GM13976 (cell line): ENCODE measurements around the gene THEMIS.

Source experiments
- DNase-seq: peaks from one replicate; pipeline ENCODE4 v3.0.0; 2012; ENCODE audit warnings: low spot score
- in situ Hi-C: fragments of 300-500 bp; cut with MboI; formaldehyde crosslinking; loops from one replicate; pipeline ENCODE4 v1.12.0; 2022; ENCODE audit warnings: low sequenced_read_pairs, mixed read lengths, inconsistent platforms; ENCODE audit not compliant: unreplicated experiment
- TF ChIP-seq, protein P1 (sequence below): IDR thresholded peaks from 2 replicates; pipeline ENCODE4 v1.5.1; 2012; ENCODE audit warnings: borderline replicate concordance, mild to moderate bottlenecking; ENCODE audit not compliant: insufficient read depth; ENCODE audit errors: extremely low read depth, missing control alignments, control extremely low read depth

The THEMIS gene

DNA sequence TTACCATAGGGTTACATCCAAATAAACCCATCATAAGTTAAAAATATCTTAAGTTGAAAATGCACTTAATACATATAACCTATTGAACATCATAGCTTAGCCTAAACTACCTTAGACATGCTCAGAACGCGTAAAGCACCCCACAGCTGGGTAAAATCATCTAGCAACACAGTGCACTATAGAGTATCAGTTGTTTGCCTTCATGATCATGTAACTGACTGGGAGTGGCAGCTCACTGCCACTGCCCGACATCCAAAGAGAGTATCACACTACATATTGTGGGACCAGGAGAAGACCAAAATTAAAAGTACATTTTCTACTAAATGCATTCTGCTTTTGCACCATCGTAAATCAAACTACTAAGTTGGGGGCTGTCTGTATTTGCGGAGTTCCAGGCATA lies 31.7 kb downstream of the THEMIS start:
- in situ Hi-C loops = loop anchor here (25.0 kb wide), 1 partner anchor 468 kb away; no protein-coding TSS in a partner anchor
- no peak for DNase-seq
- TF ChIP-seq, protein P1, sequence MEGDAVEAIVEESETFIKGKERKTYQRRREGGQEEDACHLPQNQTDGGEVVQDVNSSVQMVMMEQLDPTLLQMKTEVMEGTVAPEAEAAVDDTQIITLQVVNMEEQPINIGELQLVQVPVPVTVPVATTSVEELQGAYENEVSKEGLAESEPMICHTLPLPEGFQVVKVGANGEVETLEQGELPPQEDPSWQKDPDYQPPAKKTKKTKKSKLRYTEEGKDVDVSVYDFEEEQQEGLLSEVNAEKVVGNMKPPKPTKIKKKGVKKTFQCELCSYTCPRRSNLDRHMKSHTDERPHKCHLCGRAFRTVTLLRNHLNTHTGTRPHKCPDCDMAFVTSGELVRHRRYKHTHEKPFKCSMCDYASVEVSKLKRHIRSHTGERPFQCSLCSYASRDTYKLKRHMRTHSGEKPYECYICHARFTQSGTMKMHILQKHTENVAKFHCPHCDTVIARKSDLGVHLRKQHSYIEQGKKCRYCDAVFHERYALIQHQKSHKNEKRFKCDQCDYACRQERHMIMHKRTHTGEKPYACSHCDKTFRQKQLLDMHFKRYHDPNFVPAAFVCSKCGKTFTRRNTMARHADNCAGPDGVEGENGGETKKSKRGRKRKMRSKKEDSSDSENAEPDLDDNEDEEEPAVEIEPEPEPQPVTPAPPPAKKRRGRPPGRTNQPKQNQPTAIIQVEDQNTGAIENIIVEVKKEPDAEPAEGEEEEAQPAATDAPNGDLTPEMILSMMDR = no peak

DNA sequence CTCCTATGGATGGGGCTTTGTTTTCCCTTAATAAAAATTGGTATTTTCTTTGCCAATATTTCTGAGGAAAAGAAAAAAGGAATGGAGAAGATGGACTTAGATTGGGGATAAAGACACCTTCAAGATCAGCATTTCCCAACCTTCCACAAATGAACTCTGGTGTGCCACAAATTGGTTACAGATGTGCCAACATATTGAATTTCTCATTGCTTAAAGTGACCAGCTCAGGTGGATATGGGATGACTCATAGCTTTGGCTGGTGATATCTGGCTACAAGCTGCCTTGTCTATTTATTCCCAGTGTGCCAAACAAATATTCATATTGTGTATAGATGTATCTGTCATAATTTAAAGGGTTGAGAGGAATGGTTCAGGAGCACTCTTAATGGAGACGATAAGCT lies 32.5 kb downstream of the THEMIS start:
- TF ChIP-seq, protein P1 = no peak
- DNase-seq = no peak
- in situ Hi-C loops = loop anchor here (25.0 kb wide), 1 partner anchor 469 kb away; no protein-coding TSS in a partner anchor

DNA sequence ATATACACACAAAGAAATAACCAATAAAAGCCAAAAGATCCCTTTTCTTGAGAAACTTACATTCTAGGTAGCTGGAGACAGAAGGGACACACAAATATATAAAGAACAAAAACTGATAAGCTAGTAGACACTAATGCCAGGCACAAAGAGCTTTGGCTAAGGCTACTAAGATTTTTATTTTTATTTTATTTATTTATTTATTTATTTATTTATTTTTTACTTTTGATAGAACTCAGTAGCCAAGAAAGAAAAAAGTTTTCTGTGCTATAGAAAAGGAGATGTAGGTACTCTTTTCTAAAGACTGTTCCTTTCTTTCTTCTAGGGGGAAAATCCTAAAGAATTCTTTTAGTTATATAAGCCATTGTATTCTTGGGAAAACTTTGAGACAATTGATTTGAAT lies 34.1 kb downstream of the THEMIS start:
- DNase-seq = no peak
- TF ChIP-seq, protein P1 = no peak
- in situ Hi-C loops = loop anchor here (25.0 kb wide), 1 partner anchor 471 kb away; no protein-coding TSS in a partner anchor

DNA sequence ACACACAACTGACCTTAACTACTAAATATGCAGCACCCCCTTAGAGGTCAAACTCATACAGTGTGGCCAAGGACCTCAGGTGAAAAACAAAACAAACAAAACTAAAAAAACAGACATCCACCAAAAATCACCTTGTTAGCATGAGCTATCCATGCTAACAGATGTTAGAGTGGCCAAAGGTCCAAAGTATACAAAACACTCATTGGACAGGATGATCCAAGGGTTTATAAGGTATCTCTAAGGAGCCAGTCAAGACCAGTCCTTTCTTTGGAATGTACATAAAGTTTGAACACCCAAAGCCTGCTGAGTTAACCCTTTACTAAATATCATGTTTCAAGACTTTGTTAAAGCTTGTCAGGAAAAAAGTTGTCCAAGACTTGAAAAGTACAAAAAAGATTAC lies 35.8 kb downstream of the THEMIS start:
- DNase-seq = no peak
- TF ChIP-seq, protein P1 = no peak
- in situ Hi-C loops = loop anchor here (25.0 kb wide), 1 partner anchor 472 kb away; no protein-coding TSS in a partner anchor

DNA sequence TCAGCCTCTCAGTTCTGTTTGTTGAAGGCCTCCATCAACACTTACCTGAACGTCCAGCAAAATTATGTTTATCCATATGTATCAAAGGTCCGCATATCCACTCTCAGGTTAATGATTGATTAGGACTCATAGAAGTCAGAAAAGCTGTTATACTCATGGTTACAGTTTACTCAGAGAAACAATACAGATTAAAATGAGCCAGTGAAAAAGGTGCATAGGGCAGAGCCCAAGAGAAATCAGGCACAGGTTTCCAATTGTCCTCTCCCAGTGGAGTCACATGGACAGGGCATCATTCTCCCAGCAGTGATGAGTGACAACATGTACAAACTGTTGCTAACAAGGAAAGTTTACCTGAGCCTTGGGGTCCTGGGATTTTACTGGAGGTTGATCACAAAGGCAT lies 36.2 kb downstream of the THEMIS start:
- no peak for DNase-seq
- TF ChIP-seq, protein P1 = no peak
- in situ Hi-C loops = loop anchor here (25.0 kb wide), 1 partner anchor 473 kb away; no protein-coding TSS in a partner anchor

DNA sequence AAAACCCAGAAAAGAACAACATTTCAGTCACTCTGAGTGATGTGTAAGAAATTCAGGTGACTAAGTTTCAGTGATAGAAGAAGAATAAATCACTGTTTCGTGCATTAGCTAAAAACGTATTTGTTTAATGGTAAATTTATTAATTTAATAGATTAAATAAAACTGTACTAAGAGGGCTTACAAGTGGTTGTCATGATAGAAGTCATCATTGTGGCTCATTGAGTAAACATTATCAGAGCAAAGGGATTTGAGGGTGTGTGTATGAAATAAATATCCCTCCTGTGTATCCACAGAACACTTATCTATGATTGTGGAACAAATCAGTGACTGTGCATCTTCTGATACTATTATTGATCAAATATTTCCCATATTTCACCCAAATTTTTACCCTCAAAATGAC lies 40.1 kb downstream of the THEMIS start:
- in situ Hi-C loops = loop anchor here (25.0 kb wide), 1 partner anchor 477 kb away; no protein-coding TSS in a partner anchor
- TF ChIP-seq, protein P1 = no peak
- no peak for DNase-seq
